OCI-LY1 (cell line): ENCODE results near the gene AMN.

ENCODE experiments used
- EZH2 ChIP-seq: fragments of 200-600 bp; sonication (generic), shearing (Covaris generic); IDR thresholded peaks from 2 replicates; pipeline ENCODE4 v1.8.0; 2017; ENCODE audit warnings: borderline replicate concordance, mixed run types, mild to moderate bottlenecking, antibody characterized with exemption, low read length, moderate library complexity, mixed read lengths
- TF ChIP-seq, protein P1 (sequence below): fragments of 200-600 bp; sonication (generic), shearing (Covaris generic); IDR thresholded peaks from 2 replicates; pipeline ENCODE4 v1.5.1; 2017; ENCODE audit warnings: mild to moderate bottlenecking, antibody characterized with exemption, low read length, moderate library complexity, mixed read lengths

DNA sequence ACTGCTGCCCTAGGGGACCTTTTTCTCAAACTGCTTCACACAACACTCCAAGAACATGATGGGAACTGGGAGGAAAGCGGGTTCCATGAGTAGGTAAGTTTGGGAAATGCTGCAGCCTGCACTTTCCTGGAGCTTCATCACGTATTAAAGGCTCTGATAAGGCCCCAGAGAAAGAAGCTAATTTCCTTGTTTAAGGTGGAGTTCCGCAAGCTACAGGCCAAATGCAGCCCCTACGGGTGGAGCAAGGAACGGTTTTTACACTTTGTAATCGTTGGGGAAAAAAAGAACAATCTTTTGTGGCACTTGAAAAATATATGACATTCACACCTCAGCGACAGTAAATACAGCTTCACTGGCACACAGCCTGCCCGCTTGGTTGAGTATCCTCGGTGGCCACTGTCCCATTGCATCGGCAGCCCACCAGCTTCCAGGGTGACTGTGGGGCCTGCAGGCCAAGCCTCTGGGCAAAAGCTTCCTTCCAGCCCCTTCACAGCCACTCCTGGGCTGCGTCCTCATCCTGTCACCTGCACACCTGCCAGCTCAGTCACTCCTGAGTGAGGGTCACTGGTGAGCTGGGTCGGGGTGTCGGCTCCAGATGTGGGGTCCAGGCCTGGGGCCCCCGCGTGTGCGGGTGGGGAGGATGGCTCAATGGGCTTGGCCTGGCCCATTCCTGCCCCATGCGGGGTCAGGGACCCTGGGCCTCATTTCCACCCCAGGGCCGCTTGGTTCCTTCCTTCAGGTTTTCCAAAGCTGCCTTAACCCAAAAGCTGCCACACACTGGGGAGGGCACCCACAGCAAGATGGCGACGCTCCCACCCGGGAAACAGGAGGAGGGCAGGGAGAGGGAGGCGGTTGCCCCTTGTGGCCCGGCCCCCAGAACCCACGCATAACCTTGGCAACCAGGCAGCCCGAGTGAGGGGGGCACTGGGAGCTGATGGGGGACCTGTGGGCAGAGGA, 2.4 kb downstream of the AMN start:
- TF ChIP-seq, protein P1, sequence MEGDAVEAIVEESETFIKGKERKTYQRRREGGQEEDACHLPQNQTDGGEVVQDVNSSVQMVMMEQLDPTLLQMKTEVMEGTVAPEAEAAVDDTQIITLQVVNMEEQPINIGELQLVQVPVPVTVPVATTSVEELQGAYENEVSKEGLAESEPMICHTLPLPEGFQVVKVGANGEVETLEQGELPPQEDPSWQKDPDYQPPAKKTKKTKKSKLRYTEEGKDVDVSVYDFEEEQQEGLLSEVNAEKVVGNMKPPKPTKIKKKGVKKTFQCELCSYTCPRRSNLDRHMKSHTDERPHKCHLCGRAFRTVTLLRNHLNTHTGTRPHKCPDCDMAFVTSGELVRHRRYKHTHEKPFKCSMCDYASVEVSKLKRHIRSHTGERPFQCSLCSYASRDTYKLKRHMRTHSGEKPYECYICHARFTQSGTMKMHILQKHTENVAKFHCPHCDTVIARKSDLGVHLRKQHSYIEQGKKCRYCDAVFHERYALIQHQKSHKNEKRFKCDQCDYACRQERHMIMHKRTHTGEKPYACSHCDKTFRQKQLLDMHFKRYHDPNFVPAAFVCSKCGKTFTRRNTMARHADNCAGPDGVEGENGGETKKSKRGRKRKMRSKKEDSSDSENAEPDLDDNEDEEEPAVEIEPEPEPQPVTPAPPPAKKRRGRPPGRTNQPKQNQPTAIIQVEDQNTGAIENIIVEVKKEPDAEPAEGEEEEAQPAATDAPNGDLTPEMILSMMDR, result no peak; the same call in 1 of the 2 replicates
- TF ChIP-seq EZH2, result no peak
